ENCODE measurements around the gene CLBA1. TPM values are rescaled to one million over a fixed set of nuclear protein-coding genes. Genes with fewer than 3 reads are reported as not detected.

Gene CLBA1
- total RNA-seq, 1 experiment from 2014 or later, result 3.0 TPM

DNA sequence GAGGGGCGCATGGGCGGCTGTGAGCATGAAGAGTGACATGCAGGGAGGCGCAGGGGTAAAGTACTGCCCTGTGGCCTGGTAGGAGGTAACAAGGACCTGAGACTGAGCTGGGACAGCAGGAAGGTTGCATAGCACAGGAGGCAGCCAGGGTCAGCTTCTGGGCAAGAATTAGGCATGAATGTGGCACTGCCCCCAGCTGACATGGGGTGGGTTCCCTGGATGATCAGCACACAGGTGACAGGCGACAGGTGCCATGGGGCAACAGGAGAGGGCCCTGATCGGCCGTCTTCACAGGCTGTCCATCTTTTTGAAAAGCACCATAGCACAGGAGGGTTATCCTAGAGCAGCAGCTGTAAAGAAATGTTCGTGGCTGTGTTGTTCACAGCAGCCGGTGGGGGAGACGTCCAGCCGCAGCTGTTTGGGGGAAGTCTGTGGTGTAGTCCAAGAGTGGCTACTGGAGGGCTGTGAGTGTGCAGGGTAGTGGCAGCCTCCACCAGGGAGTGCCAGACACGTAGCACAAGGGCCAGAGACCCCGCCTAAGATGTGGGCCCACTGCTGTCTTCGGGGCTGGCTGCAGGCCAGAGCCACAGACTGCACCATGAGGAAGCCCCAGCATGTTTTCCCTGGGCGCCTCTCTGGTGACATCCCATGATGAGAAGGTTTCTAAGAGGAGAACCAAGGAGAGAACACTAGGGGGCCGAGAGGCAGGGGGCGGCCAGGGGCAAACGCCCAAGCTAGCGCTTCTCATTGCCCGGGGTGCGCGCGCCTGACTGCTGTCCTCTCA is 8.4 kb downstream of the CLBA1 start:
- DNase-seq, result no peak
- Histone ChIP-seq H3K4me3 (ENCODE audit: low read depth, low read length) (no peak overlapping the region), H3K36me3 (ENCODE audit: control insufficient read depth, insufficient read depth, low read length) (no peaks in the 10 kb centered on the region), H3K27me3 (replicated peaks; ENCODE audit: control insufficient read depth, insufficient read depth, low read length) (no peaks in the 10 kb centered on the region), H3K4me1 (no peaks in the 10 kb centered on the region), H3K9me3 (no peaks in the 10 kb centered on the region)
- no peak overlapping the region for H3K4me3 Mint-ChIP-seq (ENCODE audit: unreplicated experiment)
- ChIA-PET CTCF (no interaction called here), POLR2A (no interaction called here)
- intact Hi-C loops (cut with micrococcal nuclease; ENCODE audit: unreplicated experiment), result no loop called here
- H3K36me3 Mint-ChIP-seq (ENCODE audit: insufficient read depth, unreplicated experiment), result peaks cover 19% of the 10 kb centered on the region
- H3K9me3 Mint-ChIP-seq (ENCODE audit: unreplicated experiment), result no peaks in the 10 kb centered on the region
- no peaks in the 10 kb centered on the region for H3K4me1 Mint-ChIP-seq (ENCODE audit: low read depth, unreplicated experiment)
- H3K27ac Mint-ChIP-seq (ENCODE audit: unreplicated experiment), result no peak overlapping the region
- no TSS peak for BruUV-seq (replicated peaks)
- no peaks in the 10 kb centered on the region for H3K27me3 Mint-ChIP-seq (ENCODE audit: insufficient read depth, unreplicated experiment)
- TF ChIP-seq, protein P1, sequence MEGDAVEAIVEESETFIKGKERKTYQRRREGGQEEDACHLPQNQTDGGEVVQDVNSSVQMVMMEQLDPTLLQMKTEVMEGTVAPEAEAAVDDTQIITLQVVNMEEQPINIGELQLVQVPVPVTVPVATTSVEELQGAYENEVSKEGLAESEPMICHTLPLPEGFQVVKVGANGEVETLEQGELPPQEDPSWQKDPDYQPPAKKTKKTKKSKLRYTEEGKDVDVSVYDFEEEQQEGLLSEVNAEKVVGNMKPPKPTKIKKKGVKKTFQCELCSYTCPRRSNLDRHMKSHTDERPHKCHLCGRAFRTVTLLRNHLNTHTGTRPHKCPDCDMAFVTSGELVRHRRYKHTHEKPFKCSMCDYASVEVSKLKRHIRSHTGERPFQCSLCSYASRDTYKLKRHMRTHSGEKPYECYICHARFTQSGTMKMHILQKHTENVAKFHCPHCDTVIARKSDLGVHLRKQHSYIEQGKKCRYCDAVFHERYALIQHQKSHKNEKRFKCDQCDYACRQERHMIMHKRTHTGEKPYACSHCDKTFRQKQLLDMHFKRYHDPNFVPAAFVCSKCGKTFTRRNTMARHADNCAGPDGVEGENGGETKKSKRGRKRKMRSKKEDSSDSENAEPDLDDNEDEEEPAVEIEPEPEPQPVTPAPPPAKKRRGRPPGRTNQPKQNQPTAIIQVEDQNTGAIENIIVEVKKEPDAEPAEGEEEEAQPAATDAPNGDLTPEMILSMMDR (IDR thresholded peaks at IDR 0.05; ENCODE audit: insufficient read depth in 1 of 2, low read depth in 1 of 2, low read length in 1 of 2, severe bottlenecking in 1 of 2, unreplicated experiment in 1 of 2), result no peak

DNA sequence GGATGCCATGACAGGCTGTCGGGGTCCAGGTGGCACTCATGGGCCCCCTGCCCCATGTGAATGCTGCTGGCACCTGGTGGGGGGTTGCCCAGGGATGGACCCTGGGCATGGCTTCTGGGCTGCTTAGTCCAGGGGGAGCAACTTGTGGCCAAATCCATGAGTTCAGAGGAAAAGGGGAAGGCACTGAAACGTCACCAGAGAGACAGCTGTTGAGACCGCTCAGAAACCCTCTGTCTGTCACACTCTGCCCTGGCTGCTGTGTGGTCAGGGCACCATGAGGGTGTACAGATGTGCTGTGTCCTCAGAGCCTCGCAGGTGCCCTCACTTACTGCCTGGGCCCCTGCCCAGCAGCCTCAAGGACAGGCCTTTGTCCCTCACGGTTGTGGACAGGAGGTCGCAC is 9.4 kb downstream of the CLBA1 start:
- no peaks in the 10 kb centered on the region for H3K4me1 Mint-ChIP-seq (ENCODE audit: low read depth, unreplicated experiment)
- peaks cover 19% of the 10 kb centered on the region for H3K36me3 Mint-ChIP-seq (ENCODE audit: insufficient read depth, unreplicated experiment)
- H3K27me3 ChIP-seq (replicated peaks; ENCODE audit: control insufficient read depth, insufficient read depth, low read length), result no peaks in the 10 kb centered on the region
- intact Hi-C loops (cut with micrococcal nuclease; ENCODE audit: unreplicated experiment), result no loop called here
- H3K4me3 ChIP-seq (ENCODE audit: low read depth, low read length), result no peak overlapping the region
- H3K4me3 Mint-ChIP-seq (ENCODE audit: unreplicated experiment), result no peak overlapping the region
- POLR2A ChIA-PET, result no interaction called here
- no peak overlapping the region for H3K27ac Mint-ChIP-seq (ENCODE audit: unreplicated experiment)
- no peaks in the 10 kb centered on the region for H3K36me3 ChIP-seq (ENCODE audit: control insufficient read depth, insufficient read depth, low read length)
- TF ChIP-seq, protein P1 (IDR thresholded peaks at IDR 0.05; ENCODE audit: insufficient read depth in 1 of 2, low read depth in 1 of 2, low read length in 1 of 2, severe bottlenecking in 1 of 2, unreplicated experiment in 1 of 2), result no peak
- CTCF ChIA-PET, result interaction anchor here (0.6 to 0.7 kb wide), 2 partner anchors 26 to 683 kb away, joined by 3 read pairs; no protein-coding TSS in a partner anchor
- H3K4me1 ChIP-seq, result no peaks in the 10 kb centered on the region
- no peak for DNase-seq
- no peaks in the 10 kb centered on the region for H3K9me3 ChIP-seq
- no peaks in the 10 kb centered on the region for H3K27me3 Mint-ChIP-seq (ENCODE audit: insufficient read depth, unreplicated experiment)
- peaks cover 8% of the 10 kb centered on the region for H3K9me3 Mint-ChIP-seq (ENCODE audit: unreplicated experiment)
- no TSS peak for BruUV-seq (replicated peaks)

DNA sequence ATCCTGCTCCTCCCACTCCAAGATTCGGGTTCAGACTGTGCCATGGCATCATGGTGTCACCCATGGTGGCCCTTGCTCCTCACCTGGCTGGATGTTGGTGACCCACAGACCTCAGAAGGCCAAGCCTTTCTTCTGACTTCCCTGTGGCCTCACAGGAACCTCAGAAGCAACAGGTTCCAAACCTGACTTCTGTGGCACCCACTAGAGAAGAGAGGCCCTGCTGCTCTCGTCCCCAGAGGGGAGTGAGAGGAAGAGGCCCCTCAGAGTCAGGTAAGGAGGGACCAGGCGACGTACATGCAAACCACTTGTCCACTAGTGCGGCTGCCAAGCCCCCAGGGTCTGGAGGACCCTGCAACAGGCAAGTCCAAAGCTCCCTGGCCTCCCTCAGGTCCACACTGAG is 10.4 kb downstream of the CLBA1 start:
- H3K9me3 ChIP-seq, result no peaks in the 10 kb centered on the region
- H3K27me3 ChIP-seq (replicated peaks; ENCODE audit: control insufficient read depth, insufficient read depth, low read length), result no peaks in the 10 kb centered on the region
- Mint-ChIP-seq H3K27me3 (ENCODE audit: insufficient read depth, unreplicated experiment) (no peaks in the 10 kb centered on the region), H3K27ac (ENCODE audit: unreplicated experiment) (no peak overlapping the region), H3K4me1 (ENCODE audit: low read depth, unreplicated experiment) (no peaks in the 10 kb centered on the region), H3K36me3 (ENCODE audit: insufficient read depth, unreplicated experiment) (peaks cover 15% of the 10 kb centered on the region), H3K4me3 (ENCODE audit: unreplicated experiment) (no peak overlapping the region), H3K9me3 (ENCODE audit: unreplicated experiment) (peaks cover 10% of the 10 kb centered on the region)
- TF ChIP-seq, protein P1 (IDR thresholded peaks at IDR 0.05; ENCODE audit: insufficient read depth in 1 of 2, low read depth in 1 of 2, low read length in 1 of 2, severe bottlenecking in 1 of 2, unreplicated experiment in 1 of 2), result no peak
- ChIA-PET POLR2A (no interaction called here), CTCF (no interaction called here)
- intact Hi-C loops (cut with micrococcal nuclease; ENCODE audit: unreplicated experiment), result no loop called here
- no peak overlapping the region for H3K4me3 ChIP-seq (ENCODE audit: low read depth, low read length)
- no TSS peak for BruUV-seq (replicated peaks)
- H3K4me1 ChIP-seq, result no peaks in the 10 kb centered on the region
- no peaks in the 10 kb centered on the region for H3K36me3 ChIP-seq (ENCODE audit: control insufficient read depth, insufficient read depth, low read length)
- DNase-seq, result no peak

Measured in Caco-2 (cell line).